ENCODE measurements around the gene GAS2L2.

The GAS2L2 gene

DNA sequence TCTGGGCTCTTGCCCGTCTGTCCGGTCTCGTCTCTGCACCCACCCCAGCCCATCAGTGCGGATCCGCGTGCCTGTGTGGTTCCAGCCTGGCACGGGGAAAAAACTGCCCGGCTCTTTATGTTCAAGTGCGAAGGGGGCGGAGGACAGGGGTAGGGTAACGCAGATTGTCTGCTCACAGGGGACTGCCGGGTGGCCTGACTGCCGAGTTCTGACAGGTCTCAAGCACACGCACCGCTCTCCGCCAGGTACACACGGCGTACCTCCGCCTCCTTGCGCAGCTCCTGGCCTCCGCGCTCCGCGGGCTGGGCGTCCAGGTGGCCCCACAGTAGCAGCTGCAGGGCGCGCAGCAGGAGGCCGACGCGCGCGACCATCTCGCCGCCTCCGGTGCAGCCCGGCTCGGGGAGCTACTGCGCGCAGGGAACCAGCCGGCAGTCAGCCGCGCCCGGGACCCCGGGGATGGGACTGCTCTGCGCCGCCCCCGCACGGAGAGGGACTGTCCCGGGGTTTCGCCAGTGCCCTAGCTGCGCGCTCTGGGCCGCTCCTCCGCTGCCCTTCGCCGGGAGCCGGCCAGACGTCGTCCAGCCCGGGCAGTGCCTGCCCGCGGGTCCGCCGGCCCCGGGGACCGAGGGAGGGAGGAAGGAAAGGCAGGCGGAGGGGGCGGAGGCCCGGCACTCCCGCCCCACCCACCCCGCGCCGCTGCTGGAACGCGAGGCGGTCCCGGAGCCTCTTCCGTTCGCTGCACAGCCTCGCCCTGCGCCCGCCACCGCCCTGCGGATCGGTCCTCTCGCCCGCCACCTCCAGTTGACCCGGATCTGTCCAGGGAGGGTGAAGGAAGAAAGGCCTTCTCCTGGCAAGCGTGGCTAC lies 42.2 kb upstream of the GAS2L2 start, which contains the start of gene MMP28:
Gene MMP28, minus strand, starts transcription at position 635 of the 864 bp plus-strand sequence. Its CDS starts 264 bp downstream, at position 371.
- no peak for DNase-seq (ENCODE audit: low read depth, low spot score)
- Histone ChIP-seq H3K36me3 (ENCODE audit: insufficient read depth, insufficient read length, low read length) (no peaks in the 10 kb centered on the region), H3K9ac (ENCODE audit: insufficient read length, low read depth) (peak within 1 kb of the TSS; percentile 47), H3K4me3 (ENCODE audit: insufficient read length, low read depth) (peak within 1 kb of the TSS; percentile 57), H3K4me1 (ENCODE audit: insufficient read depth, insufficient read length) (peaks cover 1% of the 10 kb centered on the region), H3K9me3 (ENCODE audit: insufficient read depth, low read length) (no peaks in the 10 kb centered on the region), H3K27me3 (ENCODE audit: insufficient read depth, insufficient read length) (peaks cover 51% of the 10 kb centered on the region)
- TF ChIP-seq SUZ12 (IDR thresholded peaks at IDR 0.05; ENCODE audit: extremely low read depth, insufficient read depth, insufficient read length), result no peak

- TF ChIP-seq YY1 (IDR thresholded peaks at IDR 0.05; ENCODE audit: insufficient read depth, insufficient read length), result no peak
- TF ChIP-seq SUZ12 (IDR thresholded peaks at IDR 0.05; ENCODE audit: extremely low read depth, insufficient read depth, insufficient read length), result no peak
- no peak for TF ChIP-seq ZNF274 (IDR thresholded peaks at IDR 0.05; ENCODE audit: low read depth, low read length)
- H3K36me3 ChIP-seq (ENCODE audit: insufficient read depth, insufficient read length, low read length), result no peaks in the 10 kb centered on the region
- H3K27me3 ChIP-seq (ENCODE audit: insufficient read depth, insufficient read length), result peaks cover 50% of the 10 kb centered on the region
- no peak overlapping the region for H3K9ac ChIP-seq (ENCODE audit: insufficient read length, low read depth)
- H3K4me1 ChIP-seq (ENCODE audit: insufficient read depth, insufficient read length), result peaks cover 1% of the 10 kb centered on the region
- H3K4me3 ChIP-seq (ENCODE audit: insufficient read length, low read depth), result no peak overlapping the region
- H3K9me3 ChIP-seq (ENCODE audit: insufficient read depth, low read length), result no peaks in the 10 kb centered on the region
- DNase-seq (ENCODE audit: low read depth, low spot score), result no peak
These were observed 40.2 kb upstream of the GAS2L2 start for GRCh38 chr17:35793257-35793656.

GRCh38 chr17:35791681-35792350 lies 38.8 kb upstream of the GAS2L2 start:
- Histone ChIP-seq H3K27me3 (ENCODE audit: insufficient read depth, insufficient read length) (peaks cover 37% of the 10 kb centered on the region), H3K36me3 (ENCODE audit: insufficient read depth, insufficient read length, low read length) (no peaks in the 10 kb centered on the region), H3K4me1 (ENCODE audit: insufficient read depth, insufficient read length) (peaks cover 1% of the 10 kb centered on the region), H3K9ac (ENCODE audit: insufficient read length, low read depth) (no peak overlapping the region), H3K4me3 (ENCODE audit: insufficient read length, low read depth) (no peak overlapping the region), H3K9me3 (ENCODE audit: insufficient read depth, low read length) (no peaks in the 10 kb centered on the region)
- TF ChIP-seq ZNF274 (IDR thresholded peaks at IDR 0.05; ENCODE audit: low read depth, low read length), result no peak
- no peak for TF ChIP-seq YY1 (IDR thresholded peaks at IDR 0.05; ENCODE audit: insufficient read depth, insufficient read length)
- no peak for TF ChIP-seq SUZ12 (IDR thresholded peaks at IDR 0.05; ENCODE audit: extremely low read depth, insufficient read depth, insufficient read length)
- DNase-seq (ENCODE audit: low read depth, low spot score), result no peak

DNA sequence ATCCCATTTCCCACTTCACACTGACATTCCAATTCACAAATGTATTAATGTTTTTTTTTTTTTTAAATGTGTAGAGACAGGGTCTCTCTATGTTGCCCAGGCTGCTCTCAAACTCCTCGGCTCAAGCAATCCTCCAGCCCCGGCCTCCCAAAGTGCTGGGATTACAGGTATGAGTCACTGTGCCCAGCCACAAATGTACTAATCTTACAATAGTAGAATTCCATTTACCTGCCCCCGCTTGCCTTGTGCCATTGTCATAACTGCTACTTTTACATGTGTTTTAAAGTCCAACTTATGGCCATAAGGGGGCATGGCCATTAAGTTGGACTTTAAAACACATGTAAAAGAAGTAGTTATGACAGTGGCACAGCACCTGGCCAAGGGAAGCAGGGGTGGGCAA lies 37.8 kb upstream of the GAS2L2 start:
- H3K4me3 ChIP-seq (ENCODE audit: insufficient read length, low read depth), result no peak overlapping the region
- H3K27me3 ChIP-seq (ENCODE audit: insufficient read depth, insufficient read length), result peaks cover 27% of the 10 kb centered on the region
- no peaks in the 10 kb centered on the region for H3K36me3 ChIP-seq (ENCODE audit: insufficient read depth, insufficient read length, low read length)
- no peak for DNase-seq (ENCODE audit: low read depth, low spot score)
- no peaks in the 10 kb centered on the region for H3K9me3 ChIP-seq (ENCODE audit: insufficient read depth, low read length)
- H3K9ac ChIP-seq (ENCODE audit: insufficient read length, low read depth), result no peak overlapping the region
- no peak for TF ChIP-seq YY1 (IDR thresholded peaks at IDR 0.05; ENCODE audit: insufficient read depth, insufficient read length)
- TF ChIP-seq SUZ12 (IDR thresholded peaks at IDR 0.05; ENCODE audit: extremely low read depth, insufficient read depth, insufficient read length), result no peak
- no peak for TF ChIP-seq ZNF274 (IDR thresholded peaks at IDR 0.05; ENCODE audit: low read depth, low read length)
- H3K4me1 ChIP-seq (ENCODE audit: insufficient read depth, insufficient read length), result peaks cover 1% of the 10 kb centered on the region

DNA sequence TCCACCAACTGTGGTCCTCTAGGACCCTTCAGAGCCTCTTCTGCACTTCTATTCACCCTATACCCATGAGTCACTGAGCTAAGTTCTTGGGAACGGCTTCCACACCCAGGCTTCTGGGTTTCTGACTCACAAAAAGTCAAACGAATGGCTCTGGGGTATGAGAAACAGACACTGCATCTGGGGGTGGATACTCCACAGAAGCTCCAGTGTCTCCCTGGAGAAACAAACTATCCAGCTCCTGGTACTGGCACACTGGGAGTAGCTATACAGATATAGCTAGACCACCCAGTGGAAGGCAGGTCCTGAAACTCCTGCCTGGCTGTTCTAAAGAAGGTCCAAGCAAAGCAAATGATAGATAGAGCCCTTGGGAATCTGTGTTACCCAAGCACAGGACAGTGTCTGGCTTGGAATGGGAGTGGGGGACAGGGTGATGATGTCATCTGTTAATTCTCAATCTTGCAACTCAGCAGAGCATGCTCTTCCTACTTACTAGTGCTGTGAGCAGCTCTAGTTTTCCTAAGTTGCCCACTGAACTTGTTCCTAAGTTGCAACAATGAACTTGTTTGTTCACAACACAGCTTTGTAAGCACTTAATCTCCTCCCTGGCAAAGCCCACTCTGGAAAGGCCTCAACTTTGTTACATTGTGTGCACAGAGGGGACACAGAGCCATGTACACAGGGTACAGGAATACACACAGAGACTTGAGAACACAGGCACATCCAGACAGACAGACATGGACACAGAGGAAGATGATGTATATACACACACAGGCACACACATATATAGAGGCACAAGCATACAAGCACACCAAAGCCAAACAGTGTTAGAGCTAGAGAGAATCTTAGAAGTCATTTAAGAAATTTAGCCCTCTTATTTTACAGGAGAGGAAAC lies 35.7 kb upstream of the GAS2L2 start:
- H3K9me3 ChIP-seq (ENCODE audit: insufficient read depth, low read length), result no peaks in the 10 kb centered on the region
- DNase-seq (ENCODE audit: low read depth, low spot score), result no peak
- H3K4me3 ChIP-seq (ENCODE audit: insufficient read length, low read depth), result no peak overlapping the region
- no peaks in the 10 kb centered on the region for H3K4me1 ChIP-seq (ENCODE audit: insufficient read depth, insufficient read length)
- TF ChIP-seq YY1 (IDR thresholded peaks at IDR 0.05; ENCODE audit: insufficient read depth, insufficient read length) (no peak), SUZ12 (IDR thresholded peaks at IDR 0.05; ENCODE audit: extremely low read depth, insufficient read depth, insufficient read length) (no peak), ZNF274 (IDR thresholded peaks at IDR 0.05; ENCODE audit: low read depth, low read length) (no peak)
- peaks cover 6% of the 10 kb centered on the region for H3K27me3 ChIP-seq (ENCODE audit: insufficient read depth, insufficient read length)
- no peaks in the 10 kb centered on the region for H3K36me3 ChIP-seq (ENCODE audit: insufficient read depth, insufficient read length, low read length)
- no peak overlapping the region for H3K9ac ChIP-seq (ENCODE audit: insufficient read length, low read depth)

DNA sequence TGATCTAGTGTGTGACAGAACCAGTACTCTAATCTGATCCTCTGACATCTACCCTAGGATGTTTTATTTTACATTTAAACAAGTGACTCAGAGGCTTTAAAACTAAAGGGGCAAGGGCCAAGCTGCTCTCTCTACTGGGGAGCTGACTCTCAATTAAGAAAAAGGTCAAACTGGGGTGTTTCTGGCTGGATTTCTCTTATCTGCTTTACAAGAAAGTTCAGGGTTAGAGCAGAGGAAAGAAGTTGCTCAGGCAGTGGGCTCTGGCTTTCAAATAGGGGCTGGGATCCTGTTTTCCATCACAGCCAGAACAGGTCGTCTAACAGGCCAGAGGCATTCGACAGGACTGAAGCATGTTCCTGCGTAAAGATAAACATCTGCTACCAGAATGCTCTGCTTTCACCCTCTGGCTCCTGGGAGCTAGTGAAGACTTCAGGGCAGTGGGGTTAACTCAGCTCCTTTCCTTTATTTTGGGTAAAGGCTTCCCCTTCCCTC lies 33.9 kb upstream of the GAS2L2 start:
- Histone ChIP-seq H3K36me3 (ENCODE audit: insufficient read depth, insufficient read length, low read length) (no peaks in the 10 kb centered on the region), H3K27me3 (ENCODE audit: insufficient read depth, insufficient read length) (no peaks in the 10 kb centered on the region), H3K9ac (ENCODE audit: insufficient read length, low read depth) (no peak overlapping the region), H3K9me3 (ENCODE audit: insufficient read depth, low read length) (no peaks in the 10 kb centered on the region), H3K4me1 (ENCODE audit: insufficient read depth, insufficient read length) (no peaks in the 10 kb centered on the region), H3K4me3 (ENCODE audit: insufficient read length, low read depth) (no peak overlapping the region)
- no peak for TF ChIP-seq ZNF274 (IDR thresholded peaks at IDR 0.05; ENCODE audit: low read depth, low read length)
- TF ChIP-seq SUZ12 (IDR thresholded peaks at IDR 0.05; ENCODE audit: extremely low read depth, insufficient read depth, insufficient read length), result no peak
- TF ChIP-seq YY1 (IDR thresholded peaks at IDR 0.05; ENCODE audit: insufficient read depth, insufficient read length), result no peak
- DNase-seq (ENCODE audit: low read depth, low spot score), result no peak
